Measurements from ENCODE around the gene YES1. TPM values are rescaled to one million over a fixed set of nuclear protein-coding genes. Genes with fewer than 3 reads are reported as not detected.

The YES1 gene
- total and polyA plus RNA-seq, 8 donors = 6.4 to 147 (median 36.6) TPM

DNA sequence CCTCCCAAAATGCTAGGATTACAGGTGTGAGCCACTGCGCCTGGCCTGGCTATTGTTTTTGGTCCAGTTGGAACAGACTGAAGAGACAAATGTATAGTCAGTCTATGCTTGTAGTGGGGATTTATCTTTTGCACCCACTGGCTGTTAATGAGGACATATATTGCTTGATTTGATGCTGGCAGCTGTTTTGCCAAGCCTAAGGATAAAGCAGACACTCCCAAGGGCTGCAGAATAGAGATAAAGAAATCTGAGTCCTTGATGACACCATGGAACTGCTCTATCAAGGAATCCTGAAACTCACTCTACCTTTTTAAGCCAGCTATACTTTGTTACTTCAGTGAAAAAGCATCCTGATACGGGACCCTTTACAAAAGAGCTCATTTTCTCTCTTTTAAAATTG lies 56.5 kb downstream of the YES1 start:
- H3K4me3 ChIP-seq = no peak overlapping the region
- H3K27ac ChIP-seq = no peak overlapping the region
- peaks cover 0 to 10% (median 6%) of the 10 kb centered on the region in 4 donors for H3K4me1 ChIP-seq
- no peaks in the 10 kb centered on the region for H3K9me3 ChIP-seq
- DNase-seq = no peak
- intact Hi-C loops (cut with DNase I; ENCODE audit: low total_unique reads) = no loop called here
- H3K27me3 ChIP-seq = no peaks in the 10 kb centered on the region
- H3K36me3 ChIP-seq = peaks cover 0 to 36% (median 25%) of the 10 kb centered on the region in 4 donors
- WGBS, 5 donors = 62 to 77% (median 73%) methylated on average over 2 of the region's 2 CpGs
- TF ChIP-seq, protein P1, sequence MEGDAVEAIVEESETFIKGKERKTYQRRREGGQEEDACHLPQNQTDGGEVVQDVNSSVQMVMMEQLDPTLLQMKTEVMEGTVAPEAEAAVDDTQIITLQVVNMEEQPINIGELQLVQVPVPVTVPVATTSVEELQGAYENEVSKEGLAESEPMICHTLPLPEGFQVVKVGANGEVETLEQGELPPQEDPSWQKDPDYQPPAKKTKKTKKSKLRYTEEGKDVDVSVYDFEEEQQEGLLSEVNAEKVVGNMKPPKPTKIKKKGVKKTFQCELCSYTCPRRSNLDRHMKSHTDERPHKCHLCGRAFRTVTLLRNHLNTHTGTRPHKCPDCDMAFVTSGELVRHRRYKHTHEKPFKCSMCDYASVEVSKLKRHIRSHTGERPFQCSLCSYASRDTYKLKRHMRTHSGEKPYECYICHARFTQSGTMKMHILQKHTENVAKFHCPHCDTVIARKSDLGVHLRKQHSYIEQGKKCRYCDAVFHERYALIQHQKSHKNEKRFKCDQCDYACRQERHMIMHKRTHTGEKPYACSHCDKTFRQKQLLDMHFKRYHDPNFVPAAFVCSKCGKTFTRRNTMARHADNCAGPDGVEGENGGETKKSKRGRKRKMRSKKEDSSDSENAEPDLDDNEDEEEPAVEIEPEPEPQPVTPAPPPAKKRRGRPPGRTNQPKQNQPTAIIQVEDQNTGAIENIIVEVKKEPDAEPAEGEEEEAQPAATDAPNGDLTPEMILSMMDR (IDR thresholded peaks at IDR 0.05) = no peak
- TF ChIP-seq POLR2AphosphoS5 (IDR thresholded peaks at IDR 0.05) = no peak
- no peak for TF ChIP-seq POLR2A (IDR thresholded peaks at IDR 0.05)

DNA sequence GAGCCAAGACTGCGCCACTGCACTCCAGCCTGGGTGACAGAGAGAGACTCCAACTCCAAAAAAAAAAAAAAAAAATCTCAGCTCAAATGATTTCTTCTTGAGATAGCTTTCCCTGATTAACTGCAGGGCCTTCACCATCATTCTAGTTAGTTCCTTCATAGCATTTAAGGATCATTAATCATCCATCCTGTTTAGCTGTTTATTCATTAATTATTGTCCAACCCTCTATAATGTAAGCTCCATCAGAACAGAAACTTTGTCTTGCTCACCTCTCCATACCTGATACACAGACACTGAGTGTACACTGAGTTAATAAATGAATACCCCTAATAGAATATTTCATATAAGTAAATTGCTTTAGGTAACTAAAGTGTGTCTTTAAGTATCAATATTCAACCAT lies 57.4 kb downstream of the YES1 start:
- intact Hi-C loops (cut with DNase I; ENCODE audit: low total_unique reads) = no loop called here
- no peaks in the 10 kb centered on the region for H3K9me3 ChIP-seq
- DNase-seq = no peak
- TF ChIP-seq, protein P1 (IDR thresholded peaks at IDR 0.05) = no peak
- TF ChIP-seq EP300 (IDR thresholded peaks at IDR 0.05) (no peak), POLR2AphosphoS5 (IDR thresholded peaks at IDR 0.05) (no peak), POLR2A (IDR thresholded peaks at IDR 0.05) (no peak)
- H3K4me3 ChIP-seq = no peak overlapping the region
- WGBS, 5 donors = 63 to 87% (median 80%) methylated on average over 1 of the region's 1 CpG
- peaks cover 0 to 10% (median 6%) of the 10 kb centered on the region in 4 donors for H3K4me1 ChIP-seq
- no peak overlapping the region for H3K27ac ChIP-seq
- H3K27me3 ChIP-seq = no peaks in the 10 kb centered on the region
- H3K36me3 ChIP-seq = peaks cover 0 to 39% (median 30%) of the 10 kb centered on the region in 4 donors

GRCh38 chr18:750456-750855 lies 61.6 kb downstream of the YES1 start:
- DNase-seq = no peak
- intact Hi-C loops (cut with DNase I; ENCODE audit: low total_unique reads) = no loop called here

GRCh38 chr18:744832-745597 lies 67.0 kb downstream of the YES1 start:
- no peaks in the 10 kb centered on the region for H3K27me3 ChIP-seq
- H3K4me3 ChIP-seq = no peak overlapping the region
- no peak overlapping the region for H3K27ac ChIP-seq
- no peaks in the 10 kb centered on the region for H3K4me1 ChIP-seq
- no peak for DNase-seq
- intact Hi-C loops (cut with DNase I; ENCODE audit: low total_unique reads) = loop anchor here (5.0 kb wide), 1 partner anchor 87 kb away; no protein-coding TSS in a partner anchor
- H3K36me3 ChIP-seq = peaks cover 4 to 79% (median 66%) of the 10 kb centered on the region in 4 donors
- WGBS, 5 donors = 62 to 86% (median 83%) methylated on average over 2 of the region's 2 CpGs
- H3K9me3 ChIP-seq = no peaks in the 10 kb centered on the region
- TF ChIP-seq POLR2A (IDR thresholded peaks at IDR 0.05) = no peak
- TF ChIP-seq POLR2AphosphoS5 (IDR thresholded peaks at IDR 0.05) = no peak
- TF ChIP-seq, protein P1 (IDR thresholded peaks at IDR 0.05) = no peak
- TF ChIP-seq EP300 (IDR thresholded peaks at IDR 0.05) = no peak

More at GRCh38 chr18:750456-750855, 61.6 kb downstream of the YES1 start:
- Histone ChIP-seq H3K4me3 (no peak overlapping the region), H3K36me3 (peaks cover 0 to 66% (median 56%) of the 10 kb centered on the region in 4 donors), H3K9me3 (no peaks in the 10 kb centered on the region), H3K27ac (no peak overlapping the region), H3K27me3 (no peaks in the 10 kb centered on the region), H3K4me1 (peaks cover 0 to 10% (median 6%) of the 10 kb centered on the region in 4 donors)
- TF ChIP-seq EP300 (IDR thresholded peaks at IDR 0.05) = no peak
- no peak for TF ChIP-seq POLR2AphosphoS5 (IDR thresholded peaks at IDR 0.05)
- no peak for TF ChIP-seq POLR2A (IDR thresholded peaks at IDR 0.05)
- TF ChIP-seq, protein P1 (IDR thresholded peaks at IDR 0.05) = no peak
- 92 to 100% (median 93%) methylated on average over 1 of the region's 1 CpG for WGBS, 5 donors
